Measurements from ENCODE around the gene CREG1.
"Not testable (repeated sequence)": the region's sequence is repeated elsewhere in the genome, so short reads cannot be mapped to it uniquely, and the experiment has no call there.

Gene CREG1

GRCh38 chr1:167564612-167565270 lies 11.2 kb upstream of the CREG1 start:
- no peak for DNase-seq (ENCODE audit: low read depth)

GRCh38 chr1:167563579-167564246 lies 10.2 kb upstream of the CREG1 start:
- no peak for DNase-seq (ENCODE audit: low read depth)

- no peak for DNase-seq (ENCODE audit: low read depth)
These were observed 9.1 kb upstream of the CREG1 start for GRCh38 chr1:167562702-167563101.

- DNase-seq (ENCODE audit: low read depth): no peak
These were observed 8.2 kb upstream of the CREG1 start for GRCh38 chr1:167561753-167562152.

- peak; percentile 54 for DNase-seq (ENCODE audit: low read depth)
These were observed 2.6 kb upstream of the CREG1 start for GRCh38 chr1:167555971-167556714.

GRCh38 chr1:167555072-167555471 lies 1.5 kb upstream of the CREG1 start:
- not testable (repeated sequence) for DNase-seq (ENCODE audit: low read depth)

- DNase-seq (ENCODE audit: low read depth): no peak
These were observed 642 bp upstream of the CREG1 start for GRCh38 chr1:167554028-167554779.

- DNase-seq (ENCODE audit: low read depth): no peak
These were observed 2.2 kb downstream of the CREG1 start for GRCh38 chr1:167551362-167551761.

GRCh38 chr1:167548059-167548932 lies 5.3 kb downstream of the CREG1 start:
- no peak for DNase-seq (ENCODE audit: low read depth)

- no peak for DNase-seq (ENCODE audit: low read depth)
These were observed 6.6 kb downstream of the CREG1 start for GRCh38 chr1:167546935-167547334.

- DNase-seq (ENCODE audit: low read depth): no peak
These were observed 8.2 kb downstream of the CREG1 start for GRCh38 chr1:167545349-167545748.

- DNase-seq (ENCODE audit: low read depth): no peak
These were observed 9.0 kb downstream of the CREG1 start for GRCh38 chr1:167544447-167545093.

- no peak for DNase-seq (ENCODE audit: low read depth)
These were observed 10.2 kb downstream of the CREG1 start for GRCh38 chr1:167543199-167543990.

GRCh38 chr1:167542109-167543032 lies 11.2 kb downstream of the CREG1 start:
- no peak for DNase-seq (ENCODE audit: low read depth)

GRCh38 chr1:167541610-167542009 lies 12.0 kb downstream of the CREG1 start:
- DNase-seq (ENCODE audit: low read depth): no peak

GRCh38 chr1:167541003-167541402 lies 12.6 kb downstream of the CREG1 start:
- no peak for DNase-seq (ENCODE audit: low read depth)

- no peak for DNase-seq (ENCODE audit: low read depth)
These were observed 14.9 kb downstream of the CREG1 start for GRCh38 chr1:167538657-167539056.

- DNase-seq (ENCODE audit: low read depth): peak; percentile 49
These were observed 19.7 kb downstream of the CREG1 start for GRCh38 chr1:167533851-167534300.

All from activated T-cell treated with anti-CD3 and anti-CD28 coated beads for 48 hours (primary cell).